Karpas-422 (cell line): Measurements from ENCODE around the gene ZNF543. TPM values are rescaled to one million over a fixed set of nuclear protein-coding genes. Genes with fewer than 3 reads are reported as not detected.

ENCODE experiments used
- DNase-seq: peaks from one replicate; pipeline ENCODE4 v3.0.0-alpha.2; 2015
- H2AFZ ChIP-seq: fragments of 200-600 bp; sonication (generic); 2 replicates; pipeline ENCODE4 v1.6.1; 2014; ENCODE audit warnings: antibody characterized with exemption, low read length, mixed read lengths
- H3K27ac ChIP-seq: fragments of 200-600 bp; sonication (generic); 2 replicates; pipeline ENCODE4 v1.5.1; 2014; ENCODE audit warnings: mild to moderate bottlenecking, low read length, moderate library complexity
- H3K27me3 ChIP-seq: fragments of 200-600 bp; sonication (generic); 2 replicates; pipeline ENCODE4 v1.6.1; 2014; ENCODE audit warnings: low read length, mixed read lengths
- H3K36me3 ChIP-seq: fragments of 200-600 bp; sonication (generic); 2 replicates; pipeline ENCODE4 v1.6.1; 2014; ENCODE audit warnings: low read length, mixed read lengths; ENCODE audit not compliant: insufficient read depth
- H3K4me1 ChIP-seq: fragments of 200-600 bp; sonication (generic); 2 replicates; pipeline ENCODE4 v1.6.1; 2014; ENCODE audit warnings: mild to moderate bottlenecking, low read length, mixed read lengths
- H3K4me2 ChIP-seq: fragments of 200-600 bp; sonication (generic); 2 replicates; pipeline ENCODE4 v1.6.1; 2014; ENCODE audit warnings: low read length, low read depth, mild to moderate bottlenecking; ENCODE audit not compliant: poor library complexity, severe bottlenecking
- H3K4me3 ChIP-seq: fragments of 200-600 bp; sonication (generic); 2 replicates; pipeline ENCODE4 v1.5.1; 2014; ENCODE audit warnings: mild to moderate bottlenecking, antibody characterized with exemption, low read length, mixed read lengths
- H3K79me2 ChIP-seq: fragments of 200-600 bp; sonication (generic); 2 replicates; pipeline ENCODE4 v1.6.1; 2014; ENCODE audit warnings: mild to moderate bottlenecking, low read length, mixed read lengths
- H3K9ac ChIP-seq: fragments of 200-600 bp; sonication (generic); 2 replicates; pipeline ENCODE4 v1.6.0; 2014; ENCODE audit warnings: low read length
- H3K9me2 ChIP-seq: fragments of 200-600 bp; sonication (generic), shearing (Covaris generic); replicated peaks from 2 replicates; pipeline ENCODE4 v1.6.0; 2014; ENCODE audit warnings: mild to moderate bottlenecking, low read length, moderate library complexity; ENCODE audit not compliant: insufficient read depth
- H3K9me3 ChIP-seq: fragments of 300-700, 200-600 bp; sonication (generic); 2 replicates; pipeline ENCODE4 v1.6.1; 2014; ENCODE audit warnings: low read length, mixed read lengths
- H4K20me1 ChIP-seq: fragments of 200-600 bp; sonication (generic); 2 replicates; pipeline ENCODE4 v1.6.1; 2014; ENCODE audit warnings: mild to moderate bottlenecking, antibody characterized with exemption, low read length, low read depth; ENCODE audit not compliant: insufficient read depth
- total RNA-seq: library from RNA; depleted of rRNA; stranded (reverse); fragments of >200 nt; shearing (Covaris generic); gene quantifications from 2 replicates; pipeline ENCODE4 v1.2.3, GENCODE V29; 2014; ENCODE audit warnings: low replicate concordance

Gene ZNF543
- total RNA-seq, 1 experiment from 2014 or later: 21.6 TPM

- Histone ChIP-seq H4K20me1 (peaks cover 12% of the 10 kb centered on the region), H3K4me1 (peaks cover 10% of the 10 kb centered on the region), H3K9me3 (no peaks in the 10 kb centered on the region), H3K27me3 (no peaks in the 10 kb centered on the region), H3K4me2 (no peak overlapping the region), H3K79me2 (peaks cover 32% of the 10 kb centered on the region), H3K27ac (no peak overlapping the region), H2AFZ (no peak overlapping the region), H3K4me3 (no peak overlapping the region), H3K36me3 (peaks cover 31% of the 10 kb centered on the region), H3K9me2 (no peaks in the 10 kb centered on the region), H3K9ac (no peak overlapping the region)
- no peak for DNase-seq
Measured at GRCh38 chr19:57305056-57305455, 15.2 kb upstream of the ZNF543 start.

GRCh38 chr19:57308514-57308913 lies 11.8 kb upstream of the ZNF543 start:
- Histone ChIP-seq H3K4me2 (no peak overlapping the region), H2AFZ (no peak overlapping the region), H3K9ac (no peak overlapping the region), H4K20me1 (no peaks in the 10 kb centered on the region), H3K27ac (no peak overlapping the region), H3K79me2 (no peaks in the 10 kb centered on the region), H3K36me3 (peaks cover 9% of the 10 kb centered on the region; the same call in 1 of the 2 replicates), H3K4me3 (no peak overlapping the region), H3K27me3 (no peaks in the 10 kb centered on the region), H3K9me3 (no peaks in the 10 kb centered on the region), H3K9me2 (no peaks in the 10 kb centered on the region), H3K4me1 (no peaks in the 10 kb centered on the region)
- no peak for DNase-seq

- DNase-seq: no peak
- no peaks in the 10 kb centered on the region for H3K79me2 ChIP-seq
- no peaks in the 10 kb centered on the region for H3K9me2 ChIP-seq
- no peak overlapping the region for H3K9ac ChIP-seq
- H3K4me1 ChIP-seq: no peaks in the 10 kb centered on the region
- no peaks in the 10 kb centered on the region for H3K36me3 ChIP-seq
- H3K27me3 ChIP-seq: no peaks in the 10 kb centered on the region
- no peak overlapping the region for H2AFZ ChIP-seq
- H3K4me2 ChIP-seq: no peak overlapping the region
- H3K27ac ChIP-seq: no peak overlapping the region
- no peaks in the 10 kb centered on the region for H3K9me3 ChIP-seq
- H4K20me1 ChIP-seq: no peaks in the 10 kb centered on the region
- no peak overlapping the region for H3K4me3 ChIP-seq
Measured at GRCh38 chr19:57310792-57311191, 9.5 kb upstream of the ZNF543 start.

GRCh38 chr19:57314146-57314545 lies 6.1 kb upstream of the ZNF543 start:
- H3K4me1 ChIP-seq: no peaks in the 10 kb centered on the region
- H3K9me3 ChIP-seq: no peaks in the 10 kb centered on the region
- H3K36me3 ChIP-seq: no peaks in the 10 kb centered on the region
- H4K20me1 ChIP-seq: no peaks in the 10 kb centered on the region
- no peak overlapping the region for H3K9ac ChIP-seq
- H3K27me3 ChIP-seq: no peaks in the 10 kb centered on the region
- no peak for DNase-seq
- H3K9me2 ChIP-seq: no peaks in the 10 kb centered on the region
- H3K4me3 ChIP-seq: no peak overlapping the region
- no peak overlapping the region for H3K4me2 ChIP-seq
- no peaks in the 10 kb centered on the region for H3K79me2 ChIP-seq
- no peak overlapping the region for H2AFZ ChIP-seq
- H3K27ac ChIP-seq: no peak overlapping the region

DNA sequence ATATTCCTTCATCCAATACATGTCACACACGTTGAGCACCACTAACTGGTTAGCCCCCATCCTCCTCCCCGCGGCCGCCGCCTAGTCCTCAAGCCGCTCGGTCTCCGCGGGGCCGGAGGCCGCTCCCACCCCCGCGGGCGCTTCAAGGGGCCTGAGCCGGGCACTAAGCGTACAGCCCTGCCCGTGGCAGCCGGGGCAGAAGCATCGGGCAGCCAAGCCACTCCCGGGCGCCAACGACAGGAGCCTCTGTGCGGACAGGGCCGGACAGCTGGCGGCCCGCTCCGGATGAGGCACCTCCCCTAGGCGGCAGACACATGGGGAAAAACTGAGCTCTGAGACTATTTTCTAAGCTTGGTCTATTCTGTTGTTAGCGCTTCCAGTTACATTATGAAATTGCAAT lies 2.8 kb upstream of the ZNF543 start:
- peaks cover 19% of the 10 kb centered on the region for H3K4me1 ChIP-seq
- H4K20me1 ChIP-seq: no peaks in the 10 kb centered on the region
- no peak overlapping the region for H2AFZ ChIP-seq
- H3K9me2 ChIP-seq: no peaks in the 10 kb centered on the region
- no peaks in the 10 kb centered on the region for H3K9me3 ChIP-seq
- H3K27ac ChIP-seq: no peak overlapping the region
- H3K4me2 ChIP-seq: no peak overlapping the region
- no peak for DNase-seq
- H3K79me2 ChIP-seq: peaks cover 22% of the 10 kb centered on the region
- peaks cover 3% of the 10 kb centered on the region; the same call in 1 of the 2 replicates for H3K36me3 ChIP-seq
- H3K4me3 ChIP-seq: no peak overlapping the region
- no peak overlapping the region for H3K9ac ChIP-seq
- no peaks in the 10 kb centered on the region for H3K27me3 ChIP-seq

GRCh38 chr19:57319869-57320179 lies 448 bp upstream of the ZNF543 start:
- no peak for DNase-seq
- H3K36me3 ChIP-seq: peaks cover 21% of the 10 kb centered on the region
- H3K4me3 ChIP-seq: peak overlapping the region; percentile 82
- H3K9me2 ChIP-seq: no peaks in the 10 kb centered on the region
- no peaks in the 10 kb centered on the region for H3K9me3 ChIP-seq
- H2AFZ ChIP-seq: peak overlapping the region; percentile 83
- peak overlapping the region; percentile 92 for H3K4me2 ChIP-seq
- H3K4me1 ChIP-seq: peaks cover 23% of the 10 kb centered on the region
- H3K9ac ChIP-seq: peak overlapping the region; percentile 97
- H3K79me2 ChIP-seq: peaks cover 42% of the 10 kb centered on the region
- no peaks in the 10 kb centered on the region for H3K27me3 ChIP-seq
- H3K27ac ChIP-seq: peak overlapping the region; percentile 68
- no peaks in the 10 kb centered on the region for H4K20me1 ChIP-seq

DNA sequence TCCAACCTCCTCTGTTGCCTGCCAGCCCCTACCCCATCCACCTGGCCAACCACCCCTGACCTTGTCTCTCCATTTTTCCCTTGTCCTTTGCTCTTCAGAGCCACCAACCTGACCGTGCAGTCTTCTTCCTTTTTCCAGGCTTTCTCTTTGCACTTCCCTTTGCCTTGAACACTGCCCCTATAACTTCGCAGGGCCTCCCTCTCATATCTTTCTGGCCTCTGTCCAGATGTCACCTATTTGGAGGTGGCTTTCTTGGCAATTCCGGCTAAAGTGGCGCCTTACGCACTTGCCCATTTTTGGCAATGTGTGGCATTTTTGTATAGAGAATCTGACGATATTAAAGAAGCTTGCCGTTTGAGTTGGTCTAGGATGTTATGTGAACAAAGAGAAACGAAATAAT lies 844 bp downstream of the ZNF543 start:
- peak overlapping the region; percentile 82 for H3K4me3 ChIP-seq
- DNase-seq: no peak
- H3K79me2 ChIP-seq: peaks cover 53% of the 10 kb centered on the region
- H3K27me3 ChIP-seq: no peaks in the 10 kb centered on the region
- peak overlapping the region; percentile 97 for H3K9ac ChIP-seq
- H3K27ac ChIP-seq: no peak overlapping the region
- H3K9me3 ChIP-seq: no peaks in the 10 kb centered on the region
- H2AFZ ChIP-seq: no peak overlapping the region
- H3K36me3 ChIP-seq: peaks cover 33% of the 10 kb centered on the region
- no peaks in the 10 kb centered on the region for H4K20me1 ChIP-seq
- H3K4me2 ChIP-seq: peak overlapping the region; percentile 92
- H3K4me1 ChIP-seq: peaks cover 23% of the 10 kb centered on the region
- no peaks in the 10 kb centered on the region for H3K9me2 ChIP-seq

DNA sequence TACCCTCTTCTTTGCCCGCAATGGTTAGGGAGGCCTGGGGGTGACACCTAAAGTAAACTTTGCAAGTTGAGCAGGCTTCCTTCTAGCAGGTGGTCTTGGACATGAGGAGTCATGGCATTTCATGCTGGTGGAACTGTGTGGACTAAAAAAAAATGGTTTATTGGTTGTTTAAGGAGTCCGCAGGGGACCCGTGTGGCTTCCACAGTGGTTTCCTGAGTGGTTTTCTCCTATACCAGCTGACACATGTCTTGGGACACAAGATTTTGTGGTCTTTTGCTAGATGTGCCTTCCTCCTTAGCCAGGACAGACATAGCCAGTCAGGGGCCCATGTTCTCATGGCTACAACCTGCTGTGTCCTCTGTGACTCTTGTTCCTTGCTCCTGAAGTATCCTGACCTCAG lies 1.5 kb downstream of the ZNF543 start:
- Histone ChIP-seq H3K4me3 (peak overlapping the region; percentile 82), H3K9ac (peak overlapping the region; percentile 97), H3K27me3 (no peaks in the 10 kb centered on the region), H3K79me2 (peaks cover 56% of the 10 kb centered on the region), H3K36me3 (peaks cover 38% of the 10 kb centered on the region), H3K4me1 (peaks cover 23% of the 10 kb centered on the region), H4K20me1 (no peaks in the 10 kb centered on the region), H3K9me2 (no peaks in the 10 kb centered on the region), H3K27ac (no peak overlapping the region), H2AFZ (no peak overlapping the region), H3K9me3 (no peaks in the 10 kb centered on the region), H3K4me2 (peak overlapping the region; percentile 92)
- DNase-seq: no peak

DNA sequence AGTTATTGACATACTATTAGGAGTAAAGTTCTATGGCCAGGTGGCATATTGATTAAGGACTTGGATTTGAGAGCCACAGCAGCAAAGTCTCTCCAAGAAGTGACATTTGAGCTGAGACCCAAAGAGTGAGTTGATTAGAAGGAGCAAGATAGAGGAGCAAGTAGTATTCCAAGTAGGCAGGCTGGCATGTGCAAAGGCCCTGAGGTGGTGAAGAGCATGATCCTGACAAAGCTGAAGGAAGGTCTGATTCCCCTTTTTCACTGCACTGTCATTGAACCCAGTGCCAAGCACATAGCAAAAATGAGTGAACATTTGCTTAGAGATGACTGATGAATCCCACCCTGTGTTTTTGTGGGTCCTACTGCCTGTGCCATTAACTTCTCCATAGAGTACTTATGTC lies 4.7 kb downstream of the ZNF543 start:
- Histone ChIP-seq H3K4me1 (peaks cover 18% of the 10 kb centered on the region), H3K27me3 (no peaks in the 10 kb centered on the region), H3K9me2 (no peaks in the 10 kb centered on the region), H3K9me3 (no peaks in the 10 kb centered on the region), H3K4me2 (no peak overlapping the region), H3K4me3 (no peak overlapping the region), H3K9ac (no peak overlapping the region), H3K36me3 (peaks cover 67% of the 10 kb centered on the region), H4K20me1 (no peaks in the 10 kb centered on the region), H2AFZ (no peak overlapping the region), H3K27ac (no peak overlapping the region), H3K79me2 (peaks cover 72% of the 10 kb centered on the region)
- no peak for DNase-seq
